ENCODE measurements around the gene KCNQ5.

KCNQ5 gene

DNA sequence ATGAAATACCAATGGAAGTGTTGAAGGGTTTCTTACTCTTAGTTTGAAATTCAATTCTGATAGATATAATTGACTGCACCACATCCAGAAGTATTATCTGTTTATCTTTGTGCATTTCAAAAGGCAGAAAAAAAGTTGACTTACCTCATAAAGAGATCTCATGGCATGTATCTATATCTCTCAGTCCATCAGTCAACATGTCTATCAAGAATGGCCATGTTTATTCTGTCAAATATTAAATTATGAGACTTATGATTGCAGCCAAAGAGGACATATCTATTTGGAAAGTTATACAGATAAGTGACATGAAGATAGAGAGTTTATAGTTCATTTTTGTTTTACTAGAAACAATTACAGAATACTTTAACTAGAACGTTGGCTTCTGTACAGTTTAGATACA is 325.7 kb downstream of the KCNQ5 start:
- Histone ChIP-seq H3K27ac (ENCODE audit: low read depth, low read length) (no peak overlapping the region), H3K4me2 (ENCODE audit: low read depth, low read length, poor library complexity, severe bottlenecking) (no peak overlapping the region), H3K79me2 (ENCODE audit: insufficient read depth, low read length) (peaks cover 5% of the 10 kb centered on the region; the same call in 1 of the 2 replicates), H3K9me2 (replicated peaks; ENCODE audit: insufficient read depth, low read length) (no peaks in the 10 kb centered on the region), H3K4me3 (ENCODE audit: insufficient read depth, low read length, poor library complexity, severe bottlenecking) (no peak overlapping the region), H4K20me1 (ENCODE audit: low read depth, low read length) (no peaks in the 10 kb centered on the region; the same call in 1 of the 2 replicates), H3K9me3 (ENCODE audit: insufficient read depth, low read length) (no peaks in the 10 kb centered on the region), H3K27me3 (ENCODE audit: low read length) (no peaks in the 10 kb centered on the region), H3K36me3 (ENCODE audit: low read length) (no peaks in the 10 kb centered on the region), H2AFZ (ENCODE audit: low read depth, low read length, severe bottlenecking) (no peak overlapping the region), H3K9ac (ENCODE audit: low read length) (no peak overlapping the region), H3F3A (ENCODE audit: insufficient read depth) (no peaks in the 10 kb centered on the region)
- TF ChIP-seq, protein P1, sequence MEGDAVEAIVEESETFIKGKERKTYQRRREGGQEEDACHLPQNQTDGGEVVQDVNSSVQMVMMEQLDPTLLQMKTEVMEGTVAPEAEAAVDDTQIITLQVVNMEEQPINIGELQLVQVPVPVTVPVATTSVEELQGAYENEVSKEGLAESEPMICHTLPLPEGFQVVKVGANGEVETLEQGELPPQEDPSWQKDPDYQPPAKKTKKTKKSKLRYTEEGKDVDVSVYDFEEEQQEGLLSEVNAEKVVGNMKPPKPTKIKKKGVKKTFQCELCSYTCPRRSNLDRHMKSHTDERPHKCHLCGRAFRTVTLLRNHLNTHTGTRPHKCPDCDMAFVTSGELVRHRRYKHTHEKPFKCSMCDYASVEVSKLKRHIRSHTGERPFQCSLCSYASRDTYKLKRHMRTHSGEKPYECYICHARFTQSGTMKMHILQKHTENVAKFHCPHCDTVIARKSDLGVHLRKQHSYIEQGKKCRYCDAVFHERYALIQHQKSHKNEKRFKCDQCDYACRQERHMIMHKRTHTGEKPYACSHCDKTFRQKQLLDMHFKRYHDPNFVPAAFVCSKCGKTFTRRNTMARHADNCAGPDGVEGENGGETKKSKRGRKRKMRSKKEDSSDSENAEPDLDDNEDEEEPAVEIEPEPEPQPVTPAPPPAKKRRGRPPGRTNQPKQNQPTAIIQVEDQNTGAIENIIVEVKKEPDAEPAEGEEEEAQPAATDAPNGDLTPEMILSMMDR (IDR thresholded peaks at IDR 0.05; ENCODE audit: insufficient read depth, low read length, poor library complexity, severe bottlenecking): no peak
- TF ChIP-seq EZH2phosphoT487 (conservative IDR thresholded peaks at IDR 0.05; ENCODE audit: low read length): no peak

DNA sequence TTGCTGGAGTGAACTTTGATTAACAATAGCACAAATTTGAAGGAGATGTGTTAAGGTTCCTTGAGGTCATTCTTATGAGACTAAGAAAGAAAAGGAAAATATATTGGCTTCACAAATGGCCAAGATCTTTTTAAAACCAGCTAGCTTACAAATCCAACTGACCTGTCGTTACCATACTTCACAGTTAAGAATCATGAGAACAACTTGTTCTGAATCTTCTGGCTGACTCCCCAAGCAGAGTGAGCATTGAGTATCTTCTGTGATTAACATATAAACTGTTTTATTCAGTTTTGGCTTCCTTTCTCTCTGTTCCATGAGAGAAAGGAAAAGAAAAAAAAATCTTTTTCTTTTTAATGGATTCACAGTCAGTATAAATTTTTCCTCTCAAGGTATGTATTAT is 326.3 kb downstream of the KCNQ5 start:
- Histone ChIP-seq H3K79me2 (ENCODE audit: insufficient read depth, low read length) (peaks cover 5% of the 10 kb centered on the region; the same call in 1 of the 2 replicates), H3K4me3 (ENCODE audit: insufficient read depth, low read length, poor library complexity, severe bottlenecking) (no peak overlapping the region), H3F3A (ENCODE audit: insufficient read depth) (no peaks in the 10 kb centered on the region), H3K4me2 (ENCODE audit: low read depth, low read length, poor library complexity, severe bottlenecking) (no peak overlapping the region), H4K20me1 (ENCODE audit: low read depth, low read length) (no peaks in the 10 kb centered on the region; the same call in 1 of the 2 replicates), H2AFZ (ENCODE audit: low read depth, low read length, severe bottlenecking) (no peak overlapping the region), H3K9me3 (ENCODE audit: insufficient read depth, low read length) (no peaks in the 10 kb centered on the region), H3K36me3 (ENCODE audit: low read length) (no peaks in the 10 kb centered on the region), H3K9ac (ENCODE audit: low read length) (no peak overlapping the region), H3K27ac (ENCODE audit: low read depth, low read length) (no peak overlapping the region), H3K9me2 (replicated peaks; ENCODE audit: insufficient read depth, low read length) (no peaks in the 10 kb centered on the region), H3K27me3 (ENCODE audit: low read length) (no peaks in the 10 kb centered on the region)
- TF ChIP-seq EZH2phosphoT487 (conservative IDR thresholded peaks at IDR 0.05; ENCODE audit: low read length): no peak
- TF ChIP-seq, protein P1 (IDR thresholded peaks at IDR 0.05; ENCODE audit: insufficient read depth, low read length, poor library complexity, severe bottlenecking): no peak

DNA sequence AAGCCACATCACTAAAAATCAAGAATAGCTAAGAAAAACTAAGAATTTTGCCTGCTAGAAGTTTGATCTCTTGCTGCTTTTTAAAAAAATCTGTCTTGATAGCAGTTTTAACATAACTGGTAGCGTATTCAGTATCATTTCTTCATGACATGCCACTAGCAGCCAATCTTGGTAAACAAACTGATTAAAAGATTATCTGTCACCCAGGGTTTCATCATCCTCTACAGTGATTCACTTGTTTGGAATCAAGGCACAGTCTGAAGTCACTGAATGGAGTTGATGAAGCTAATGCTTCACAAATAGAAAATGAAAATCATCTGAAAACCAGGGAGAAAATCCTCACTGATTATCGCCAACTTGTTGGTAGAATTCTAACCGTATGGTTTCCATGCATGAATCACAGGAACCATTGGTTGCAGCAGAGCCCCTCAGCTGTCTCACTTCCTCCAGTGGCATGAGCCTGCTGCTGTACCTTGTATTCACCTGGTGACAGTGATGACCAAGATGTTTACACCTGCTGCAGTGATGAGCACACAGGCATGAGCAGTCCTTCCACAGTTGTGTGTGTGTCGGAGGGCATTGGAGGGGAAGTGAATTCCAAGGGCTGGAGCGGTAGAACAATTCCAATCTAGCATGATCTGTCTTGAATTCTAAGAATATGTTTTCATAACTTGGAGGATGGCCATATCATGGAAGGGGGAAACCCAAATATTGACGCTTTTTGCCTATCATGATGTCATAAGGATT is 328.4 kb downstream of the KCNQ5 start:
- Histone ChIP-seq H3K4me3 (ENCODE audit: insufficient read depth, low read length, poor library complexity, severe bottlenecking) (no peak overlapping the region), H3K36me3 (ENCODE audit: low read length) (no peaks in the 10 kb centered on the region), H3K27me3 (ENCODE audit: low read length) (no peaks in the 10 kb centered on the region), H3K9me3 (ENCODE audit: insufficient read depth, low read length) (no peaks in the 10 kb centered on the region), H3K79me2 (ENCODE audit: insufficient read depth, low read length) (peaks cover 5% of the 10 kb centered on the region; the same call in 1 of the 2 replicates), H3K9me2 (replicated peaks; ENCODE audit: insufficient read depth, low read length) (no peaks in the 10 kb centered on the region), H3K27ac (ENCODE audit: low read depth, low read length) (no peak overlapping the region), H3K9ac (ENCODE audit: low read length) (no peak overlapping the region), H3K4me2 (ENCODE audit: low read depth, low read length, poor library complexity, severe bottlenecking) (no peak overlapping the region), H2AFZ (ENCODE audit: low read depth, low read length, severe bottlenecking) (no peak overlapping the region), H3F3A (ENCODE audit: insufficient read depth) (no peaks in the 10 kb centered on the region), H4K20me1 (ENCODE audit: low read depth, low read length) (no peaks in the 10 kb centered on the region; the same call in 1 of the 2 replicates)
- no peak for TF ChIP-seq EZH2phosphoT487 (conservative IDR thresholded peaks at IDR 0.05; ENCODE audit: low read length)
- TF ChIP-seq, protein P1 (IDR thresholded peaks at IDR 0.05; ENCODE audit: insufficient read depth, low read length, poor library complexity, severe bottlenecking): no peak

Data from SU-DHL-6 (cell line).